Stimulated activated memory B cell treated with anti-CD40 and anti-IgM and Interleukin-4, amounts not matched to agents 10 μg/mL and 1 μg/mL and 100 μg/mL, for 72 hours (primary cell): ENCODE data around the gene MED16.

Experiments
- ATAC-seq: fragments of 150-1000 bp; cut with Tn5 transposase; 2 replicates; pipeline ENCODE4 v1.10.0; 2021
- H3K27ac Mint-ChIP-seq: one replicate; pipeline ENCODE4 v1.8.0; 2022; ENCODE audit warnings: mild to moderate bottlenecking, mixed read lengths
- H3K27me3 Mint-ChIP-seq: one replicate; pipeline ENCODE4 v1.8.0; 2022; ENCODE audit warnings: mixed read lengths
- H3K36me3 Mint-ChIP-seq: one replicate; pipeline ENCODE4 v1.8.0; 2022; ENCODE audit warnings: mixed read lengths
- H3K4me1 Mint-ChIP-seq: one replicate; pipeline ENCODE4 v1.8.0; 2022; ENCODE audit warnings: mixed read lengths
- H3K4me3 Mint-ChIP-seq: one replicate; pipeline ENCODE4 v1.8.0; 2022; ENCODE audit warnings: mild to moderate bottlenecking, moderate library complexity, mixed read lengths
- H3K9me3 Mint-ChIP-seq: one replicate; pipeline ENCODE4 v1.8.0; 2022; ENCODE audit warnings: mixed read lengths

MED16 gene

GRCh38 chr19:876780-877314, 16.1 kb downstream of the MED16 start:
- Mint-ChIP-seq H3K4me3 (no peak overlapping the region), H3K27ac (no peak overlapping the region), H3K9me3 (no peaks in the 10 kb centered on the region), H3K27me3 (no peaks in the 10 kb centered on the region), H3K4me1 (peaks cover 26% of the 10 kb centered on the region), H3K36me3 (peaks cover 25% of the 10 kb centered on the region)
- ATAC-seq = no peak

- no peaks in the 10 kb centered on the region for H3K27me3 Mint-ChIP-seq
- ATAC-seq = no peak
Measured at GRCh38 chr19:876089-876488, 16.9 kb downstream of the MED16 start.

GRCh38 chr19:875265-875879, 17.6 kb downstream of the MED16 start:
- Mint-ChIP-seq H3K9me3 (no peaks in the 10 kb centered on the region), H3K4me3 (no peak overlapping the region)
- ATAC-seq = no peak

More at GRCh38 chr19:876089-876488, 16.9 kb downstream of the MED16 start:
- Mint-ChIP-seq H3K36me3 (peaks cover 24% of the 10 kb centered on the region), H3K4me3 (no peak overlapping the region), H3K4me1 (peaks cover 34% of the 10 kb centered on the region), H3K27ac (no peak overlapping the region), H3K9me3 (no peaks in the 10 kb centered on the region)

GRCh38 chr19:873561-874041, 19.4 kb downstream of the MED16 start:
- Mint-ChIP-seq H3K36me3 (peaks cover 30% of the 10 kb centered on the region), H3K27ac (no peak overlapping the region), H3K9me3 (no peaks in the 10 kb centered on the region), H3K4me3 (no peak overlapping the region), H3K27me3 (no peaks in the 10 kb centered on the region), H3K4me1 (peaks cover 30% of the 10 kb centered on the region)
- no peak for ATAC-seq

More at GRCh38 chr19:875265-875879, 17.6 kb downstream of the MED16 start:
- Mint-ChIP-seq H3K36me3 (peaks cover 30% of the 10 kb centered on the region), H3K27ac (no peak overlapping the region), H3K27me3 (no peaks in the 10 kb centered on the region), H3K4me1 (peaks cover 37% of the 10 kb centered on the region)

GRCh38 chr19:873084-873483, 19.9 kb downstream of the MED16 start:
- Mint-ChIP-seq H3K9me3 (no peaks in the 10 kb centered on the region), H3K4me1 (peaks cover 30% of the 10 kb centered on the region), H3K27ac (peak overlapping the region; percentile 83), H3K27me3 (no peaks in the 10 kb centered on the region), H3K36me3 (peaks cover 34% of the 10 kb centered on the region), H3K4me3 (peak overlapping the region; percentile 60)
- ATAC-seq = peak; percentile 78

- Mint-ChIP-seq H3K4me3 (peak overlapping the region; percentile 81), H3K4me1 (peaks cover 30% of the 10 kb centered on the region), H3K27me3 (no peaks in the 10 kb centered on the region), H3K9me3 (no peaks in the 10 kb centered on the region), H3K36me3 (peaks cover 40% of the 10 kb centered on the region), H3K27ac (peak overlapping the region; percentile 83)
- ATAC-seq = peak; percentile 80
Measured at GRCh38 chr19:872266-872951, 20.6 kb downstream of the MED16 start.

- Mint-ChIP-seq H3K9me3 (no peaks in the 10 kb centered on the region), H3K4me3 (peak overlapping the region; percentile 81), H3K36me3 (peaks cover 45% of the 10 kb centered on the region), H3K27me3 (no peaks in the 10 kb centered on the region), H3K4me1 (peaks cover 30% of the 10 kb centered on the region), H3K27ac (peak overlapping the region; percentile 83)
- ATAC-seq = peak; percentile 14
Measured at GRCh38 chr19:871446-872265, 21.3 kb downstream of the MED16 start.

GRCh38 chr19:870963-871401, 22.0 kb downstream of the MED16 start:
- Mint-ChIP-seq H3K4me1 (peaks cover 30% of the 10 kb centered on the region), H3K4me3 (no peak overlapping the region), H3K36me3 (peaks cover 40% of the 10 kb centered on the region), H3K27ac (peak overlapping the region; percentile 83), H3K27me3 (no peaks in the 10 kb centered on the region), H3K9me3 (no peaks in the 10 kb centered on the region)
- ATAC-seq = no peak

- Mint-ChIP-seq H3K27me3 (no peaks in the 10 kb centered on the region), H3K36me3 (peaks cover 39% of the 10 kb centered on the region), H3K4me3 (no peak overlapping the region), H3K9me3 (no peaks in the 10 kb centered on the region), H3K4me1 (peaks cover 24% of the 10 kb centered on the region), H3K27ac (peak overlapping the region; percentile 23)
- ATAC-seq = no peak
Measured at GRCh38 chr19:870314-870713, 22.7 kb downstream of the MED16 start.

- Mint-ChIP-seq H3K36me3 (peaks cover 39% of the 10 kb centered on the region), H3K27me3 (no peaks in the 10 kb centered on the region), H3K27ac (peak overlapping the region; percentile 23), H3K4me1 (peaks cover 31% of the 10 kb centered on the region), H3K9me3 (no peaks in the 10 kb centered on the region), H3K4me3 (no peak overlapping the region)
- no peak for ATAC-seq
Measured at GRCh38 chr19:869245-870177, 23.5 kb downstream of the MED16 start.

GRCh38 chr19:868458-869244, 24.3 kb downstream of the MED16 start:
- ATAC-seq = no peak
- H3K4me1 Mint-ChIP-seq = peaks cover 39% of the 10 kb centered on the region
- peaks cover 39% of the 10 kb centered on the region for H3K36me3 Mint-ChIP-seq
- no peaks in the 10 kb centered on the region for H3K9me3 Mint-ChIP-seq
- no peaks in the 10 kb centered on the region for H3K27me3 Mint-ChIP-seq
- H3K4me3 Mint-ChIP-seq = no peak overlapping the region
- no peak overlapping the region for H3K27ac Mint-ChIP-seq

GRCh38 chr19:867855-868457, 25.0 kb downstream of the MED16 start:
- no peak for ATAC-seq
- H3K36me3 Mint-ChIP-seq = peaks cover 39% of the 10 kb centered on the region
- peaks cover 46% of the 10 kb centered on the region for H3K4me1 Mint-ChIP-seq
- no peaks in the 10 kb centered on the region for H3K27me3 Mint-ChIP-seq
- no peaks in the 10 kb centered on the region for H3K9me3 Mint-ChIP-seq
- no peak overlapping the region for H3K4me3 Mint-ChIP-seq
- H3K27ac Mint-ChIP-seq = no peak overlapping the region

- Mint-ChIP-seq H3K36me3 (peaks cover 39% of the 10 kb centered on the region), H3K4me1 (peaks cover 48% of the 10 kb centered on the region), H3K27me3 (no peaks in the 10 kb centered on the region), H3K9me3 (no peaks in the 10 kb centered on the region), H3K4me3 (no peak overlapping the region), H3K27ac (no peak overlapping the region)
- ATAC-seq = no peak
Measured at GRCh38 chr19:867301-867793, 25.6 kb downstream of the MED16 start.
